Measurements from ENCODE around the gene NUTM2D.
"Not testable (repeated sequence)": the region's sequence is repeated elsewhere in the genome, so short reads cannot be mapped to it uniquely, and the experiment has no call there.

The NUTM2D gene

DNA sequence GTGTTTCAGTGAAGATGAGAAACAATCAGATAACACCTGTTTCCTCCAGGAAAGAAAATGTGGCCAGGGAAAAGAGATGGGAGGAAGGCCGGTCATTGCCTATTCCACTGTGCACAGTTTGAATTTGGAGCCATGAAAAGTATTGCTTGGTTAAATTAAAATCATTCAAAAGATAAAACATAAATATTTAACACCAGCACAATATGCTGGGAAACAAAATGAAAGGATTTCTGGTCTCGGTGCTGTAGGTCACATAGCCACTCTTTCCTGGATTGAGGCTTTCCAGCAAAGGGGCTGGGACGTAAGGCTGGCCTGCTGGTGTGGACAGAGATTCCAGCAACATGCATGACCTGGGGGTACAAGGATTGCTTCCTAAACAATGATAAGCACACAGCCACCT lies at the start of gene NUTM2D:
NUTM2D (plus strand) TSS at position 301 of the 400 bp plus-strand sequence. CDS start 522 bp downstream, outside the sequence.
- not testable (repeated sequence) for DNase-seq

DNA sequence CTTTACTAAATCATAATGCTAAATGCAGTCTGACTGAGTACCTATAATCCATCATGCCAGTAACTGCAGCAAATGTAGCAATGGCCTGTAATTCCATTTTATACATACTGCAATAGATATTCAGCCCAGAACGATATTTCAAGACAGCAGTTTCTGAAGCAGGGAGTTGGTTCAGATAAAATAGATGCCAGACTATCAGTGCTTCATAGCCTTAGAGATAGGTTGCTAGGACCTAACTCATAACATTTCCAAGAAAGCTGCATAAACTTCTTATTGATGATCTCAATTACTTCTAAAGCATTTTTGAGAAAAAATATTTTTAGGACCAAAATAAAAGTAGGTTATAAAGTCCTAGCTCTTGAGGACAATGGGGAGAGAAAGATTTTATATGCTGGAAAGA lies 48.8 kb upstream of the NUTM2D start:
- DNase-seq: not testable (repeated sequence)

DNA sequence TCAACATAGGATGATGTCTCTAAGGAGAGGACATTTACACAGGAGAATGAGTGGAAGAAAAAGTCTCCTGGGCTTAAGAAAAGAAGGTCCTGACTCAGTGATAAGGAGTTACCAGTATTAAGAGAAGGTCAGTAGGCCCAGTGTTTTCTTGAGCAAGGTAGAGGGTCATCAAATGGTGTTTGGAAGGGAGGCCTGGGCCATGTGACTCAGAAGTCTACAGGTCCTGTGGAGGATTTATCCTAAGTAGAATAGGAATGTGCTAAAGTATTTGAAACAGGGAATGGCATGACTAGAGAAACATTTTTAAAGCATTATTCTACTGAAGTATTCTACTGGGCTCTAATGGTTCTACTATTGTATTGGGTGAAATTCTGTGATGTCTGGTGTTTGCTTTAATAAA lies 47.9 kb upstream of the NUTM2D start:
- not testable (repeated sequence) for DNase-seq

DNA sequence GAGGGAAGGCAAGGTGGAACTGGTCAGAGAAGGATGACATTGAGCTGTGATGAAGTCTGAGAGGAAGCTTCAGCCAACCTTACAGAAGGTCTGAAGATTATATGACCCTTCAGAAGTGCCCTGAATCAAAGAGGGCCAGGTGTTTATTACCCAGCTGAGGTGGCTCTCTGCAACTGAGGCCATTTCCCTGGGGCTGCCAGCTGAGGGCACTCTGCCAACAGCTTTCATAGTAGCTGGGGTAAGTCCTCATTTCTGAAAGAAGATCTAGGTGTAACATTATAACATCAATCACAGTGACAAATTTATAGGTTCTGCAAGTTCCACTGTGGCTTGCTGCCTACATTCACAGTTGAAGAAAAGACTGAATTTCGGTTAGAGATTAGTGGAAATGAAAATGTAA lies 46.0 kb upstream of the NUTM2D start:
- DNase-seq: not testable (repeated sequence)

- DNase-seq: not testable (repeated sequence)
These were observed 43.7 kb upstream of the NUTM2D start for GRCh38 chr10:87313649-87314359.

DNA sequence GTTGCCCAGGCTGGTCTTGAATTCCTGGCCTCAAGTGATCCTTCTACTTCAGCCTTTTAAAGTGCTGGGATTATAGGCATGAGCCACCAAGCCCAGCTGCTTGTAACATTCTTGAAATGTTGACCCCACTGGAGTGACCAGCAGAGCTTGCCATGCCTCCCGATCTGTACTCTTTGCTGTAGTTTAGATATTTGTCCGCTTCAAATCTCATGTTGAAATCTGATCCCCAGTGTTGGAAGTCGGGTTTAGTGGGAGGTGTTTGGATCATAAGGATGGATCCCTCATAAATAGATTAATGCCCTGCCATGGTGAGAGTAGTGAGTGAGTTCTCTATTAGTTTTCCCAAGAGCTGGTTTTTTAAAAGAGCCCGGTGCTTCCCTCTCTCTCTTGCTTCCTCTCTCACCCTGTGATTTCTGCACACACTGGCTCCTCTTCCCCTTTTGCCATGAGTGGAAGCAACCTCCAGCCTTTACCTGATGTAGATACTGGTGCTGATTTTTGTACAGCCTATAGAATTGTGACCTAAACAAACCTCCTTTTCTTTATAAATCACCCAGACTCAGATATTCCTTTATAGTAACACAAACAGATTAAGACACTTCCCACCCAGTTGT lies 43.1 kb upstream of the NUTM2D start:
- not testable (repeated sequence) for DNase-seq

DNA sequence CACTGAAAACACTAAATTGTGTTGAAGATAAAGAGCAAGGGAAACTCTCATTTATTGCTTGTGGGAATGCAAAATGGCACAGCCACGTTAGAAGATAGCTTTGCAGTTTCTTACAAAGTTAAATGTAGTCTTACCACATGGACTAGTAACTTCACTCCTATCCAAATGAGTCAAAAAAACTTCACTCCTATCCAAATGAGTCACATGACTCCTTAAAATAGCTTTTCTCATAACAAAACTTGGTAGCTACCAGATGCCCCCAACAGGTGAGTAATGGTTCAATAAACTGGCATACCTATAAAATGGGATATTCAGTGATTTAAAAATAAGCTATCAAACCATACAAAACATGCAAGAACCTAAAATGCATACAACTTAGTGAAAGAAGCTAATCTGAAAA lies 36.0 kb upstream of the NUTM2D start:
- not testable (repeated sequence) for DNase-seq

DNA sequence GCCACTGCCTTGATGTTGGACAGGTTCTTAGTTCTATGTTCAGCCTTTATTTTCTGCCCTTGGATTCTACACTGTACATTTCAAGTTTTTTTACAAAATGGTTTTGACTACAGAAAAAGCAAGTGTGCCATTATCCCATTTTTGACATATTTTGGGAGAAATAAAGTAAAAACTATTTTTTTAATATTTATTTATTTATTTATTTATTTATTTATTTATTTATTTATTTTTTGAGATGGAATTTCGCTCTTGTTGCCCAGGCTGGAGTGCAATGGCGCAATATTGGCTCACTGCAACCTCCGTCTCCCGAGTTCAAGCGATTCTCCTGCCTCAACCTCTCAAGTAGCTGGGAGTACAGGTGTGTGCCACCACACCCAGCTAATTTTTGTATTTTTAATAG lies 33.0 kb upstream of the NUTM2D start:
- DNase-seq: not testable (repeated sequence)

- not testable (repeated sequence) for DNase-seq
These were observed 29.6 kb upstream of the NUTM2D start for GRCh38 chr10:87327958-87328357.

GRCh38 chr10:87329131-87329530 lies 28.4 kb upstream of the NUTM2D start:
- not testable (repeated sequence) for DNase-seq

GRCh38 chr10:87332687-87333086 lies 24.9 kb upstream of the NUTM2D start:
- not testable (repeated sequence) for DNase-seq

GRCh38 chr10:87340411-87340810 lies 17.1 kb upstream of the NUTM2D start:
- not testable (repeated sequence) for DNase-seq

GRCh38 chr10:87341546-87342142 lies 15.9 kb upstream of the NUTM2D start:
- not testable (repeated sequence) for DNase-seq

GRCh38 chr10:87342249-87342710 lies 15.3 kb upstream of the NUTM2D start:
- peak; percentile 71 for DNase-seq

- peak; percentile 68 for DNase-seq
These were observed 14.8 kb upstream of the NUTM2D start for GRCh38 chr10:87342711-87343258.

- DNase-seq: not testable (repeated sequence)
These were observed 11.8 kb upstream of the NUTM2D start for GRCh38 chr10:87345743-87346142.

- not testable (repeated sequence) for DNase-seq
These were observed 7.4 kb upstream of the NUTM2D start for GRCh38 chr10:87350161-87350560.

DNA sequence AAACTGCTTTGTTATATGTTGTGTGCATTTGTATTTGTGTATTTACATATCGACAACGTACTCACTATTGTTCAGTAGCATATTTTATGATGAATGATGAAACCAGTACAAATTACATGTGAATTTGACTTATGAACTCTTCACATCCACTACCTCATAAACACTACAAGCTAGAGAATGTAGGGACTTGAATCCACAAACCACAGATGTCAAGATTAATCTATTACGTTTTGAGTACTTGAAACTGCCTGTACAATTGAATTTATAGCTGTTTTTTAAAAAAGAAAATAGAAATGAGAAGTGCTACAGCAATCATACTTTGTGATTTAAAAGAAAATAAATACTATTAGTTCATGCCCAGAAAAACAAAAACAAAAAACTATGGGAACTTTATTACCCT lies 4.7 kb upstream of the NUTM2D start:
- DNase-seq: not testable (repeated sequence)

DNA sequence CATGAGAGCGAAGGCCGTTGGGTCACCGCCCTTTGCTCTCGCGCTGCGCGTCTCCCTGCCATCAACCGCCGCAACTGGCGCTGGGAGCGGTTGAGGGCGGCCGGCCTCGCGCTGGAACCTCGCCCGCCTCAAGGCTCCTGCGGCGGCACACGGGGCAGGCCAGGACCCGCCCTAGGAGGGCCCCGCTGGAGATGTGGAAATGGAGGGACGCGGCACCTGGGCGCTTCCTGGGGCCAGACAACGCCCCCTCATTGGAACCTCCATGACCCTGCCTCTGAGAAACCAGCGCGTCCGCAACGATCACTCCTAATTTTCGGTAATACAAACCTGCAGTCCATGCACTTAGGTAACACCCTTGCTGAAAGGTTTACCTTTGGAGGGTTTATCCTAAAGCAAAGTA lies 2.4 kb upstream of the NUTM2D start:
- not testable (repeated sequence) for DNase-seq

DNA sequence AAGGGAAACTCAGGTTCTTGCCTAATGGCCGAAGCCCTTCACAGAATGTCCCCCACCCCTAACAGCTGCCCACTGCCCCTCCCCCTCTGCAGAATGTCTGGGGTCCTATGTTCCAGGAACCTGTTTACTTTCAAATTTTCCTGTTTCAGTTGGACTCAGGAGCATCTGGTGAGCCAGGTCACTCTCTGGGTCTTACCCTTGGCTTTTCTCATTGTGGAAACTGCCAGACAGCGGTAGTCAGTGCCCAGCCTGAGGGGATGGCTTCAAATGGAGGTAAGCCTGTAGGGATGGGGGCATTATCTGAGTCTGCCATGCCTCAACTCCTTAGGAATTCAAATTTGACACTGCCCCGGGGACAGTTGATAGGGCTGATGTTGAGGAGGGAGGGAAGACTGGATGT lies 615 bp downstream of the NUTM2D start:
- DNase-seq: not testable (repeated sequence)

DNA sequence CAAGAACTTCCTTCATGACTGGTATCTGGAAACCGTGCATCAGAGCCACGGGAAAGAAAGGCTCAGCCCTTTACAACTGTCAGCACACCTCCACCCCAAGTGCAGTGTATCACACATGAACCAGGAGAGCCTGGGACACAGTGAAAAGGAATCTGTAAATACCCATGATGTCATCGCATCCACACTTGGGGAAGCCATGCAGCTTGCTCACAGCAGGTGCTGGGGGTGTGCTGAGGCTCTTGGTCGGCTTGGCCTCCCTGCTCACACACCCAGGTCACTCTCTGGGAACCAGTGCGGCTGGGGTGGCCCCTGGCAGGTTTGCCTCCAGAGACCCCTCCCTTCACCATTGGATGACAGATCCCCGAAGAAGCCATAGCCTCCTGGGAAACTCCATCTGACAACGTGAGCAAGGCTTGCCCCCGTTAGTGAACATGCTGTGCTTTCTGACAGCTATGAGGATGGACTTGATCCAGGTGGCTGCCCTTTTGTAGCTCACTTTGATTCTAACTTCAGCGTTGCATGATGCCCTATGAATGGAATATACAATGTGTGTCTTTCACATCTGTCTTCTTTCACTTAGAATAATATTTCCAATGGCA lies 12.1 kb downstream of the NUTM2D start:
- DNase-seq: not testable (repeated sequence)

DNA sequence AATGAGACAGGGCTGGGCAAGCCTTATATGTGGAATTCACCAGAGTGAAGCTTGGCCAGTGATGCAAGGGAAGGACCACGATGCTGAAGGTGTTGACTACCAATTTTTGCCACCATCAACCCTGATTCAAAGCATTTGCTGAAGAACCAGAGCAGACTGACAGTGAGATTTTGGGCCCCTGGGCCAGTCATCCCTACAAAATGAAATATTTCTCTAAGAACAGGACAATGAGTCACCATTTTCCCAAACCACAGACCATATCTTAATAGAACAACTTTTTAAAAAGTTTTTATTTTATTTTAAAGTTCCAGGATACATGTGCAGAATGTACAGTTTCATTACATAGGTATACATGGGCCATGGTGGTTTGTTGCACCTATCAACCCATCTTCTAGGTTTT lies 16.5 kb downstream of the NUTM2D start:
- not testable (repeated sequence) for DNase-seq

DNA sequence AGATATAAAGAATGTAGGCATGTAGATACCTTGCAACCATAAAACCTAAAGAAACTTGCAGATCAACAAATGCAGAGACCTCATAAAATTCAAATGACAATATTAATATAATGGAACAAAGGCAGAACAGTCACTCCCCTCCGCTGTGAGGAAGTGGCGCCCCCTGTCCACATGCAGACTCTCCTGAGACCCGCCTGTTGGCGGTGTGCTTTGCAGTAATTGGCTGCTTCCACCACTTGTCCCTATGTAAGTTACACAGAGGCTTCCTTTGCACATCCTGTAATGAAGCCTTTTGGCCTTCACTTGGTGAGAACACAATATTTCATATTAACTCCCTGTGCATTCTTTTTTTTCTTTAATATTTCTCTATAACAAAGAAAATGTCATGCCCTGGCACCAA lies 21.6 kb downstream of the NUTM2D start:
- DNase-seq: not testable (repeated sequence)

Measured in GOT3 (cell line).